ENCODE measurements around the gene HBEGF. TPM values are rescaled to one million over a fixed set of nuclear protein-coding genes. Genes with fewer than 3 reads are reported as not detected.

The HBEGF gene
- total and polyA plus RNA-seq, 4 donors: 0.60 to 1.0 (median 0.78) TPM

DNA sequence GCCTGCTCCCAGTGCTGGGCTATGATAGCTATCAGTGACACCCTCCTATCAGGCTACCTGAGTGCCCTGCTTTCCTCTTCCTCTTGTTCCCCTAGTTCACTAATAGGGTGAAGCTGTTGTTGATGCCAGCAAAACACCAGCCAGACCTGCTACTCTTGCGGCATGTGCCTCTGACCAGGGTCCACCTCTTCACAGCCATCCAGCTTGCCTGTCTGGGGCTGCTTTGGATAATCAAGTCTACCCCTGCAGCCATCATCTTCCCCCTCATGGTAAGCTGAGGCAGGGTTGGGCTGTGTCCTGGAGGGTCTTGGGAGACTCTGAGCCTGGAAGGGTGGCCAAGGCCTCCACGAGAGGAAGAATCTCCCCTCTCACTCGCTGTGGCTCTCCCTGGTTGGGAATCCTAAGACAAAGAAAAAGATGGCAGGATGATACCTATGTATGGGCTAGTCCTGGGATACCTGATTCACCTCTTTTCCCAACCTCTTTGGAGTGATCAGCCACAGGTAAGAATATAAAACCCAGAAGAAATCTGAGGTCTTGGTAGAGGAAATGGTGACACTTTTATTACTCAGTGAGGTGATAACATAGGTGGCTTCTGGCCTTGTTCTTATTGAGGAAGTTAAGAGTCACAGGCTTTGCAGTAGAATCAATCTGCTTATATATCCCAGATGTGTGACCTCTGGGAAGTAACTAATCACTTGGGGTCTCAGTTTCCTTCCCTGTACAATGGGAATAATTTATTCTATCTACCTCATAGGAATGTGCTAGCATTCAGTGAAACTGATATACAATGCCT lies 25.2 kb upstream of the HBEGF start:
- no peak for DNase-seq (ENCODE audit: low spot score)
- Histone ChIP-seq H3K4me3 (ENCODE audit: low read depth in 1 of 3, low read length in 3 of 3) (no peak overlapping the region), H3K36me3 (ENCODE audit: control insufficient read depth in 4 of 4, insufficient read depth in 3 of 4, low read depth in 1 of 4, low read length in 3 of 4) (no peaks in the 10 kb centered on the region), H3K9me3 (ENCODE audit: control insufficient read depth in 4 of 4, low read length in 3 of 4) (no peaks in the 10 kb centered on the region), H3K4me1 (ENCODE audit: control insufficient read depth in 4 of 4, insufficient read depth in 4 of 4, low read length in 3 of 4) (peaks cover 0 to 8% (median 3%) of the 10 kb centered on the region in 4 donors), H3K27ac (ENCODE audit: low read depth in 1 of 2, low read length in 2 of 2) (no peak overlapping the region), H3K9ac (ENCODE audit: low read depth in 1 of 2, low read length in 2 of 2) (no peak overlapping the region), H3K27me3 (ENCODE audit: control insufficient read depth in 4 of 4, insufficient read depth in 4 of 4, low read length in 3 of 4) (no peaks in the 10 kb centered on the region)
- no peak for TF ChIP-seq RXRA (IDR thresholded peaks at IDR 0.05)
- TF ChIP-seq YY1 (IDR thresholded peaks at IDR 0.05): no peak
- no peak for TF ChIP-seq EGR1 (IDR thresholded peaks at IDR 0.05; ENCODE audit: low read depth in 2 of 2)
- TF ChIP-seq FOXA2 (IDR thresholded peaks at IDR 0.05): no peak
- TF ChIP-seq HNF4A (conservative IDR thresholded peaks at IDR 0.05): no peak
- TF ChIP-seq REST (IDR thresholded peaks at IDR 0.05): no peak
- no peak for TF ChIP-seq NR2F2 (IDR thresholded peaks at IDR 0.05)
- TF ChIP-seq RAD21 (IDR thresholded peaks at IDR 0.05): no peak
- WGBS: 89% methylated on average over 3 of the region's 3 CpGs

GRCh38 chr5:140367256-140368013 lies 21.0 kb upstream of the HBEGF start:
- Histone ChIP-seq H3K4me3 (ENCODE audit: low read depth in 1 of 3, low read length in 3 of 3) (no peak overlapping the region), H3K27ac (ENCODE audit: low read depth in 1 of 2, low read length in 2 of 2) (no peak overlapping the region), H3K9ac (ENCODE audit: low read depth in 1 of 2, low read length in 2 of 2) (no peak overlapping the region), H3K9me3 (ENCODE audit: control insufficient read depth in 4 of 4, low read length in 3 of 4) (no peaks in the 10 kb centered on the region), H3K36me3 (ENCODE audit: control insufficient read depth in 4 of 4, insufficient read depth in 3 of 4, low read depth in 1 of 4, low read length in 3 of 4) (no peaks in the 10 kb centered on the region), H3K4me1 (ENCODE audit: control insufficient read depth in 4 of 4, insufficient read depth in 4 of 4, low read length in 3 of 4) (peaks cover 2 to 12% (median 4%) of the 10 kb centered on the region in 4 donors), H3K27me3 (ENCODE audit: control insufficient read depth in 4 of 4, insufficient read depth in 4 of 4, low read length in 3 of 4) (no peaks in the 10 kb centered on the region)
- DNase-seq (ENCODE audit: low spot score): no peak
- TF ChIP-seq EGR1 (IDR thresholded peaks at IDR 0.05; ENCODE audit: low read depth in 2 of 2) (no peak), REST (IDR thresholded peaks at IDR 0.05) (no peak)
- WGBS: 93% methylated on average over 8 of the region's 8 CpGs

All from liver (tissue), 9 donors.